HepG2 (cell line): ENCODE results near the gene ABI3.

Experiments used
- ATF7 ChIP-seq, 2 experiments: fragments of 450-650 bp in 1 of 2; sonication (generic) in 1 of 2; formaldehyde crosslinking in 1 of 2; IDR thresholded peaks; 2 replicates each; pipeline versions ENCODE4 v1.4.0 to v1.6.1; 2016 to 2020; ENCODE audit warnings: antibody characterized with exemption in 1 of 2, mild to moderate bottlenecking in 1 of 2, missing genetic modification reagents in 1 of 2
- FOXK2 ChIP-seq: fragments of 450-650 bp; IDR thresholded peaks from 2 replicates; pipeline ENCODE4 v1.6.1; 2016
- HOXD1 ChIP-seq: sonication (generic); formaldehyde crosslinking; IDR thresholded peaks from 2 replicates; pipeline ENCODE4 v1.5.0; 2020; ENCODE audit warnings: missing genetic modification reagents
- MAFF ChIP-seq: IDR thresholded peaks from 2 replicates; pipeline ENCODE4 v1.6.1; 2011; ENCODE audit warnings: low read depth, low read length, improper control_type of control experiment
- MAFG ChIP-seq: sonication (generic); formaldehyde crosslinking; IDR thresholded peaks from 2 replicates; pipeline ENCODE4 v1.5.1; 2020; ENCODE audit warnings: mild to moderate bottlenecking, missing genetic modification reagents
- MXD4 ChIP-seq: IDR thresholded peaks from 2 replicates; pipeline ENCODE4 v1.6.1; 2016; ENCODE audit warnings: mild to moderate bottlenecking, missing biosample characterization, missing genetic modification reagents
- TF ChIP-seq, protein P1 (sequence below): sonication (generic); formaldehyde crosslinking; IDR thresholded peaks from 2 replicates; pipeline ENCODE4 v1.9.0; 2021; ENCODE audit warnings: missing genetic modification reagents, mild to moderate bottlenecking, borderline replicate concordance
- TF ChIP-seq, protein P2 (sequence below): sonication (generic); formaldehyde crosslinking; IDR thresholded peaks from 2 replicates; pipeline ENCODE4 v1.5.0; 2020; ENCODE audit warnings: mild to moderate bottlenecking, missing genetic modification reagents, moderate library complexity

DNA sequence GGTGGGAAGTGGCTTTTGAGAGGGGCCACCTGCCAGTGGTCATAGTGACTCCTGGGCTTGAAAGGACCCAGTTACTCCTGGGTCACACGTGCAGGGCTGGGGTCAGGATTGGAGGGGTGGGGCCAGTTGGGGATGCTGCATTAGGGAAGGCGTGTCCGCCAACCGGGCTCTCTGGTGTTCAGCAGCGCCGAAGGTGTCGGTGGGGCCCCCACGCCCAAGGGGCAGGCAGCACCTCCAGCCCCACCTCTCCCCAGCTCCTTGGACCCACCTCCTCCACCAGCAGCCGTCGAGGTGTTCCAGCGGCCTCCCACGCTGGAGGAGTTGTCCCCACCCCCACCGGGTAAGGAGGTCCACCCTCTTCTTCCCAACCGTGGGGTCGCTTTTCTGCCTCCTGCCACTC is 9.5 kb downstream of the ABI3 start:
- no peak for TF ChIP-seq MAFG (CRISPR knock-in tag)
- no peak for TF ChIP-seq ATF7 (IDR thresholded peaks at IDR 0.05)
- no peak for TF ChIP-seq ATF7 (CRISPR knock-in tag; IDR thresholded peaks at IDR 0.05)
- no peak for TF ChIP-seq HOXD1
- no peak for TF ChIP-seq MAFF
- TF ChIP-seq, protein P1, sequence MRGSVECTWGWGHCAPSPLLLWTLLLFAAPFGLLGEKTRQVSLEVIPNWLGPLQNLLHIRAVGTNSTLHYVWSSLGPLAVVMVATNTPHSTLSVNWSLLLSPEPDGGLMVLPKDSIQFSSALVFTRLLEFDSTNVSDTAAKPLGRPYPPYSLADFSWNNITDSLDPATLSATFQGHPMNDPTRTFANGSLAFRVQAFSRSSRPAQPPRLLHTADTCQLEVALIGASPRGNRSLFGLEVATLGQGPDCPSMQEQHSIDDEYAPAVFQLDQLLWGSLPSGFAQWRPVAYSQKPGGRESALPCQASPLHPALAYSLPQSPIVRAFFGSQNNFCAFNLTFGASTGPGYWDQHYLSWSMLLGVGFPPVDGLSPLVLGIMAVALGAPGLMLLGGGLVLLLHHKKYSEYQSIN (CRISPR knock-in tag): no peak
- TF ChIP-seq FOXK2: no peak
- no peak for TF ChIP-seq MXD4 (CRISPR knock-in tag)
- TF ChIP-seq, protein P2, sequence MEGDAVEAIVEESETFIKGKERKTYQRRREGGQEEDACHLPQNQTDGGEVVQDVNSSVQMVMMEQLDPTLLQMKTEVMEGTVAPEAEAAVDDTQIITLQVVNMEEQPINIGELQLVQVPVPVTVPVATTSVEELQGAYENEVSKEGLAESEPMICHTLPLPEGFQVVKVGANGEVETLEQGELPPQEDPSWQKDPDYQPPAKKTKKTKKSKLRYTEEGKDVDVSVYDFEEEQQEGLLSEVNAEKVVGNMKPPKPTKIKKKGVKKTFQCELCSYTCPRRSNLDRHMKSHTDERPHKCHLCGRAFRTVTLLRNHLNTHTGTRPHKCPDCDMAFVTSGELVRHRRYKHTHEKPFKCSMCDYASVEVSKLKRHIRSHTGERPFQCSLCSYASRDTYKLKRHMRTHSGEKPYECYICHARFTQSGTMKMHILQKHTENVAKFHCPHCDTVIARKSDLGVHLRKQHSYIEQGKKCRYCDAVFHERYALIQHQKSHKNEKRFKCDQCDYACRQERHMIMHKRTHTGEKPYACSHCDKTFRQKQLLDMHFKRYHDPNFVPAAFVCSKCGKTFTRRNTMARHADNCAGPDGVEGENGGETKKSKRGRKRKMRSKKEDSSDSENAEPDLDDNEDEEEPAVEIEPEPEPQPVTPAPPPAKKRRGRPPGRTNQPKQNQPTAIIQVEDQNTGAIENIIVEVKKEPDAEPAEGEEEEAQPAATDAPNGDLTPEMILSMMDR (CRISPR knock-in tag): no peak
